Fibroblast of upper back skin (primary cell): ENCODE data around the gene CDCP1.
"Not testable (repeated sequence)": the region's sequence is repeated elsewhere in the genome, so short reads cannot be mapped to it uniquely, and the experiment has no call there.

Experiments used
- DNase-seq: peaks from one replicate; pipeline ENCODE4 v3.0.0-alpha.2; 2013

The CDCP1 gene

DNA sequence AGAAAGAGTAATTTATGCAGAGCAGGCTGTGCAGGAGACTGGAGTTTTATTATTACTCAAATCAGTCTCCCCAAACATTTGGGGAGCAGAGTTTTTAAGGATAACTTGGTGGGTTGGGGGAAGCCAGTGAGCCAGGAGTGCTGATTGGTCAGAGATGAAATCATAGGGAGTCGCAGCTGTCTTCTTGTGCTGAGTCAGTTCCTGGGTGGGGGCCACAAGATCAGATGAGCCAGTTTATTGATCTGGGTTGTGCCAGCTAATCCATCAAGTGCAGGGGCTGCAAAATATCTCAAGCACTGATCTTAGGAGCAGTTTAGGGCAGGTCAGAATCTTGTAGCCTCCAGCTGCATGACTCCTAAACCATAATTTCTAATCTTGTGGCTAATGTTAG lies 92.4 kb downstream of the CDCP1 start:
- not testable (repeated sequence) for DNase-seq

DNA sequence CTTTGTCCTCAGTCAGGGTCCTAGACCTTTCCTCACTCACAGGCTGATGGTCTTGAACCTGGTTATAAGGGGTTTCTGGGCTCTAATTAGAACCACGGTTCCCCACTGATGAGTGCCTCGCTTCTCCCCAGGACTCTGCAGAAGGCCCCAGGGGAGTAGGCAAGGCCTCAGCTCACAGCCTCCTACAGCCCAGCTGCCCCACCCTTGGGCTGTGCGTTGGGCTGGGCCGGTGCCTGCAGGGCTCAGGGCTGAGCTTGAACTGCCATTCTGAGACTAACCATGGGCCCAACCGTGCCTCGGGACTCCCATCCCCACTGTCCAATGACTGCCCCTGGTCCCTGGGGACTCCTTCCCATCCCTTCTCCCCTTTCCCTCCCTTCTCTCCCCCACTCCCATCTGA lies 94.5 kb downstream of the CDCP1 start:
- no peak for DNase-seq

DNA sequence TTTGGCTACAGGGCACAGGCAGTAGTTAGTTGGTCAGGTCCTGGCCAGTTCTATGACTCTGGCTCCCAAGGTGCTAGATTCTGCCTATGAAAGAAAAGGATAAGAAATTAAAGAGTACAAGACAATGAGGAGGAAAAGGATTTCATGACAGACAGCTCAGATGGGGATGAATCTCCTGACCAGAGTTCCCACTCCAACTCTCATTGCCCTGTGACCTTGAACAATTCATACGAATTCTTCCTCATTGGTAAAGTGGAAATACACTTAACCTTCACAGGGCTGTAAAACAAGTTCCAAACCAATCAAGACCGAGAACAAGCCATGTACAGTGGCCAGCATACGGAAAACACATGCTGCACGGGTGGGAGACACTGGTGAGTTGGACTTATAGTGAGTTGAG lies 96.4 kb downstream of the CDCP1 start:
- DNase-seq = no peak

DNA sequence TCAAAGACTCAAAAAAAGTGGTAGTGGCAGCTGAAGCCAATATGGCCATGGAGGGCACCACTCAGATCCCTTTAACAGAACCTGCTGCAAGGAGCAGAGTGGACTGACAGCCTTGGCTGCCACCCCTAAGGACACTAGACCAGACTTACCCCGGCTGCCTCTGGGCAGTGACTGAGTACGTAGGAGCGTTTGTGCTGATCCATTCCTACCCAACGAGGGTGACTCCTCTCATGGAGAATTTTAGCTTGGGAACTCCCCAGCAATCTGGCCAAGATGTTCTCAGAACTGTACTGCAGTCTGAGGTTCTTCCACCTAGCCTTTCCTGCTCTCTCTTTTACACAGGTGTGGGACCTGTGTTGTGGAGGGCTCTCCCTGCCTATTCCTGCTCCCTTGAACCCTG lies 97.9 kb downstream of the CDCP1 start:
- no peak for DNase-seq

- DNase-seq = peak; percentile 94
These were observed 102.4 kb downstream of the CDCP1 start for GRCh38 chr3:45043728-45044299.

DNA sequence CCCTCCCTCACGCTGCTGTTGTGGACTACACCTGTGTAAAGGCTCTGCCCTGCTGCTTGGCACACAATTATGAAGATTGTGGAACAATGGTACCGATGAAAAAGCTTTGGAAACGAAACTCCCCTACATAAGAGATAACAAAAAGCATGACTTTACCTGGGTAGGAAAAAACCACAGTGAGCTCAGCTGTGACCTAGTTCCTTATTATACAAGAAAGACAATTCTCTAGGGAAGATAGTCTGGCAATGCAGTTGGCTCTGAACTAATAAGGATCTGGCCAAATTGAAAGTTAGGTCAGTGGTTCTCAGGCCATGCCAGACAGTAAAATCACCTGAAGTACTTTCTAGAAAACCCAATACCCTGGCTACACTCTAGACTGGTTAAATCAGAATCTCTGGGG lies 104.0 kb downstream of the CDCP1 start:
- no peak for DNase-seq

GRCh38 chr3:45041666-45042065 lies 104.5 kb downstream of the CDCP1 start:
- no peak for DNase-seq

- peak; percentile 93 for DNase-seq
These were observed 108.3 kb downstream of the CDCP1 start for GRCh38 chr3:45037720-45038455.

GRCh38 chr3:45035441-45036301 lies 110.5 kb downstream of the CDCP1 start:
- DNase-seq = peak; percentile 39

GRCh38 chr3:45034612-45035252 lies 111.4 kb downstream of the CDCP1 start:
- DNase-seq = no peak

DNA sequence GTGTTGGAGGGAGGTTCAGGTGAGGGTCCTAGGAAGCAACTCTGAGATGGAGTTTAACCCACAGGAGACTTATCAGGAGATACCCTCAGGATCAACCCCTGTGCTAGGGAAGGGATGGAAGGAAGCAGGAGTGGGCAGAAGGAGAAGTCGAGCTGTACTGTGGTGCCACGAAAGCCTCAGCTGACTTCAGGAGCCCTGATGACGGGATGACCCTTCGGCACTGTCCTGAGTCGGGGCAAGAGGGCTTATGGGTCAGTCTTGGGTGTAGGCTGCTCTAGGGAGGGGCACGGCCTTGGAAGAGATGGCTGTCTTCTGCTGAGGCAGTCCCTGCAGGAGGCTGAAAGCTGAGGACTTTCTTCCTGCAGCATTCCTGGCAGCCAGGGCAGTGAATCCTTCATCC lies 112.4 kb downstream of the CDCP1 start:
- DNase-seq = no peak
